SU-DHL-6 (cell line): Measurements from ENCODE around the gene KCNK6.

Experiments
- EZH2phosphoT487 ChIP-seq: fragments of 200-600 bp; sonication (generic), shearing (Covaris generic); conservative IDR thresholded peaks from 2 replicates; pipeline ENCODE4 v1.6.1; 2018; ENCODE audit warnings: mild to moderate bottlenecking, antibody characterized with exemption, low read length, moderate library complexity, mixed read lengths
- TF ChIP-seq, protein P1 (sequence below): fragments of 200-600 bp; sonication (generic); IDR thresholded peaks from one replicate; pipeline ENCODE4 v1.5.1; 2017; ENCODE audit warnings: antibody characterized with exemption, mild to moderate bottlenecking, low read length, moderate library complexity; ENCODE audit not compliant: insufficient read depth, poor library complexity, severe bottlenecking

DNA sequence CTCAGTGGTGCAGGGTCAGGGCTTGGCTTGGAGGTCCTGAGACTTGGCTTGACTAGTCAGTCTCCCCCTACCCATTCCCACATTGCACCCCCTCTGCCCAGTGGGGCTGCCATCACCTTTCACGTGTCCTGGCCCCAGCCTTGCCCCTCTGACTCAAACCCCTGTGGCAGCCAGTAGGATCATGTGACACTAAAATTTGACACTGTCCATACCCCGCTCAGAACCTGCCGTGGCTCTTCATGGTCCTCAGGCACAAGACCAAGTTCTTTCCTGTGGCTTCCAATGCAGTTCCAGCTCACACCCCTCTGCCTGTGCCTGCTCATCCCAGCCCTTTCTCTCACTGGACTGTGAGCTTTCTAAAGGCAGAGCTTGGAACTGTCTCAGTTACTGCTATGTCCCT, 56.9 kb downstream of the KCNK6 start:
- TF ChIP-seq, protein P1, sequence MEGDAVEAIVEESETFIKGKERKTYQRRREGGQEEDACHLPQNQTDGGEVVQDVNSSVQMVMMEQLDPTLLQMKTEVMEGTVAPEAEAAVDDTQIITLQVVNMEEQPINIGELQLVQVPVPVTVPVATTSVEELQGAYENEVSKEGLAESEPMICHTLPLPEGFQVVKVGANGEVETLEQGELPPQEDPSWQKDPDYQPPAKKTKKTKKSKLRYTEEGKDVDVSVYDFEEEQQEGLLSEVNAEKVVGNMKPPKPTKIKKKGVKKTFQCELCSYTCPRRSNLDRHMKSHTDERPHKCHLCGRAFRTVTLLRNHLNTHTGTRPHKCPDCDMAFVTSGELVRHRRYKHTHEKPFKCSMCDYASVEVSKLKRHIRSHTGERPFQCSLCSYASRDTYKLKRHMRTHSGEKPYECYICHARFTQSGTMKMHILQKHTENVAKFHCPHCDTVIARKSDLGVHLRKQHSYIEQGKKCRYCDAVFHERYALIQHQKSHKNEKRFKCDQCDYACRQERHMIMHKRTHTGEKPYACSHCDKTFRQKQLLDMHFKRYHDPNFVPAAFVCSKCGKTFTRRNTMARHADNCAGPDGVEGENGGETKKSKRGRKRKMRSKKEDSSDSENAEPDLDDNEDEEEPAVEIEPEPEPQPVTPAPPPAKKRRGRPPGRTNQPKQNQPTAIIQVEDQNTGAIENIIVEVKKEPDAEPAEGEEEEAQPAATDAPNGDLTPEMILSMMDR = no peak
- TF ChIP-seq EZH2phosphoT487 = no peak
